Karpas-422 (cell line): ENCODE data around the gene FMO4. TPM values are rescaled to one million over a fixed set of nuclear protein-coding genes. Genes with fewer than 3 reads are reported as not detected.
A peak's percentile ranks its signal among the peaks of the same experiment; 100 is the strongest.
"Not testable (repeated sequence)": the region's sequence is repeated elsewhere in the genome, so short reads cannot be mapped to it uniquely, and the experiment has no call there.

Source experiments
- DNase-seq: peaks from one replicate; pipeline ENCODE4 v3.0.0-alpha.2; 2015
- H2AFZ ChIP-seq: fragments of 200-600 bp; sonication (generic); 2 replicates; pipeline ENCODE4 v1.6.1; 2014; ENCODE audit warnings: antibody characterized with exemption, low read length, mixed read lengths
- H3K27ac ChIP-seq: fragments of 200-600 bp; sonication (generic); 2 replicates; pipeline ENCODE4 v1.5.1; 2014; ENCODE audit warnings: mild to moderate bottlenecking, low read length, moderate library complexity
- H3K27me3 ChIP-seq: fragments of 200-600 bp; sonication (generic); 2 replicates; pipeline ENCODE4 v1.6.1; 2014; ENCODE audit warnings: low read length, mixed read lengths
- H3K36me3 ChIP-seq: fragments of 200-600 bp; sonication (generic); 2 replicates; pipeline ENCODE4 v1.6.1; 2014; ENCODE audit warnings: low read length, mixed read lengths; ENCODE audit not compliant: insufficient read depth
- H3K4me1 ChIP-seq: fragments of 200-600 bp; sonication (generic); 2 replicates; pipeline ENCODE4 v1.6.1; 2014; ENCODE audit warnings: mild to moderate bottlenecking, low read length, mixed read lengths
- H3K4me2 ChIP-seq: fragments of 200-600 bp; sonication (generic); 2 replicates; pipeline ENCODE4 v1.6.1; 2014; ENCODE audit warnings: low read length, low read depth, mild to moderate bottlenecking; ENCODE audit not compliant: poor library complexity, severe bottlenecking
- H3K4me3 ChIP-seq: fragments of 200-600 bp; sonication (generic); 2 replicates; pipeline ENCODE4 v1.5.1; 2014; ENCODE audit warnings: mild to moderate bottlenecking, antibody characterized with exemption, low read length, mixed read lengths
- H3K79me2 ChIP-seq: fragments of 200-600 bp; sonication (generic); 2 replicates; pipeline ENCODE4 v1.6.1; 2014; ENCODE audit warnings: mild to moderate bottlenecking, low read length, mixed read lengths
- H3K9ac ChIP-seq: fragments of 200-600 bp; sonication (generic); 2 replicates; pipeline ENCODE4 v1.6.0; 2014; ENCODE audit warnings: low read length
- H3K9me2 ChIP-seq: fragments of 200-600 bp; sonication (generic), shearing (Covaris generic); replicated peaks from 2 replicates; pipeline ENCODE4 v1.6.0; 2014; ENCODE audit warnings: mild to moderate bottlenecking, low read length, moderate library complexity; ENCODE audit not compliant: insufficient read depth
- H3K9me3 ChIP-seq: fragments of 300-700, 200-600 bp; sonication (generic); 2 replicates; pipeline ENCODE4 v1.6.1; 2014; ENCODE audit warnings: low read length, mixed read lengths
- H4K20me1 ChIP-seq: fragments of 200-600 bp; sonication (generic); 2 replicates; pipeline ENCODE4 v1.6.1; 2014; ENCODE audit warnings: mild to moderate bottlenecking, antibody characterized with exemption, low read length, low read depth; ENCODE audit not compliant: insufficient read depth
- total RNA-seq: library from RNA; depleted of rRNA; stranded (reverse); fragments of >200 nt; shearing (Covaris generic); gene quantifications from 2 replicates; pipeline ENCODE4 v1.2.3, GENCODE V29; 2014; ENCODE audit warnings: low replicate concordance

Gene FMO4
- total RNA-seq, 1 experiment from 2014 or later: 4.6 TPM

GRCh38 chr1:171280599-171280998, 33.4 kb upstream of the FMO4 start:
- H2AFZ ChIP-seq: no peak overlapping the region
- H3K9me2 ChIP-seq: no peaks in the 10 kb centered on the region
- H3K9ac ChIP-seq: no peak overlapping the region
- H3K4me3 ChIP-seq: no peak overlapping the region
- no peak for DNase-seq
- no peak overlapping the region for H3K4me2 ChIP-seq
- H3K4me1 ChIP-seq: peaks cover 3% of the 10 kb centered on the region; the same call in 1 of the 2 replicates
- no peak overlapping the region for H3K27ac ChIP-seq
- no peaks in the 10 kb centered on the region for H3K79me2 ChIP-seq
- no peaks in the 10 kb centered on the region for H3K36me3 ChIP-seq
- no peaks in the 10 kb centered on the region for H3K27me3 ChIP-seq
- no peaks in the 10 kb centered on the region for H3K9me3 ChIP-seq
- H4K20me1 ChIP-seq: no peaks in the 10 kb centered on the region

- Histone ChIP-seq H3K9ac (no peak overlapping the region), H3K79me2 (no peaks in the 10 kb centered on the region), H4K20me1 (no peaks in the 10 kb centered on the region), H3K27me3 (no peaks in the 10 kb centered on the region), H3K9me2 (no peaks in the 10 kb centered on the region), H3K9me3 (no peaks in the 10 kb centered on the region), H2AFZ (no peak overlapping the region), H3K27ac (no peak overlapping the region), H3K36me3 (no peaks in the 10 kb centered on the region), H3K4me3 (no peak overlapping the region), H3K4me2 (no peak overlapping the region), H3K4me1 (no peaks in the 10 kb centered on the region)
- no peak for DNase-seq
These were observed 27.8 kb upstream of the FMO4 start for GRCh38 chr1:171286032-171286705.

GRCh38 chr1:171290621-171291020, 23.4 kb upstream of the FMO4 start:
- Histone ChIP-seq H3K9me3 (no peaks in the 10 kb centered on the region), H3K4me2 (no peak overlapping the region), H2AFZ (no peak overlapping the region), H3K4me3 (no peak overlapping the region), H3K79me2 (no peaks in the 10 kb centered on the region), H3K27me3 (no peaks in the 10 kb centered on the region), H4K20me1 (no peaks in the 10 kb centered on the region), H3K4me1 (peaks cover 3% of the 10 kb centered on the region; the same call in 1 of the 2 replicates), H3K9me2 (no peaks in the 10 kb centered on the region), H3K36me3 (no peaks in the 10 kb centered on the region), H3K9ac (no peak overlapping the region), H3K27ac (no peak overlapping the region)
- DNase-seq: no peak

- DNase-seq: no peak
These were observed 21.2 kb upstream of the FMO4 start for GRCh38 chr1:171292799-171293198.

GRCh38 chr1:171295383-171295782, 18.6 kb upstream of the FMO4 start:
- not testable (repeated sequence) for H2AFZ ChIP-seq, H3K9me2 ChIP-seq, H3K36me3 ChIP-seq, H3K27ac ChIP-seq, H4K20me1 ChIP-seq, H3K4me3 ChIP-seq, DNase-seq, H3K27me3 ChIP-seq, H3K4me2 ChIP-seq, H3K9ac ChIP-seq, H3K79me2 ChIP-seq
- Histone ChIP-seq H3K9me3 (peaks cover 13% of the 10 kb centered on the region), H3K4me1 (peaks cover 14% of the 10 kb centered on the region)

More at GRCh38 chr1:171292799-171293198, 21.2 kb upstream of the FMO4 start:
- Histone ChIP-seq H2AFZ (no peak overlapping the region), H4K20me1 (no peaks in the 10 kb centered on the region), H3K4me3 (no peak overlapping the region), H3K79me2 (no peaks in the 10 kb centered on the region), H3K9me2 (no peaks in the 10 kb centered on the region), H3K9me3 (no peaks in the 10 kb centered on the region; the same call in 1 of the 2 replicates), H3K4me1 (peaks cover 14% of the 10 kb centered on the region), H3K36me3 (no peaks in the 10 kb centered on the region), H3K9ac (no peak overlapping the region), H3K27ac (no peak overlapping the region), H3K4me2 (no peak overlapping the region), H3K27me3 (no peaks in the 10 kb centered on the region)

- H3K9ac ChIP-seq: no peak overlapping the region
- no peak overlapping the region for H3K4me3 ChIP-seq
- peaks cover 14% of the 10 kb centered on the region for H3K4me1 ChIP-seq
These were observed 18.2 kb upstream of the FMO4 start for GRCh38 chr1:171295821-171296220.

DNA sequence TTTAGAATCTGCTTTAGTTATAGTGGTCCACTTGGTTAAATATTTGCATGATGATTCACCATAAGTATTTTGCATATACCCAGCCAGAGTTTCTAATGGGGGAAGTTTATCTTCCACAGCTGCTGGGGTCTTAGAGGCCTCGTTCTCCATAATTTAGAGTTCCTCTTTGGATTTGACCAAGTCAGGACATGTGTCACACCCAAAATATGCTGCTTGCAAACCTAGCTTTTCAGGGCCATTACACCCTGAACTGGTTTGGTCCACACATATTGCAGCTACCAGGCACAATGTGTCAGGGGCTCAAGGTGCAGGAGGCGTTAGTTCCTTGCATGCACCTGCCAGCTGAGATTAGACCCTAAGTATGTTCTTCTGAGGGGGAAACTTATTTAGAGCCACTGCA, 17.1 kb upstream of the FMO4 start:
- peak overlapping the region; percentile 28 for H3K4me2 ChIP-seq
- peaks cover 14% of the 10 kb centered on the region for H3K4me1 ChIP-seq
- H3K27ac ChIP-seq: no peak overlapping the region
- H3K36me3 ChIP-seq: no peaks in the 10 kb centered on the region
- no peaks in the 10 kb centered on the region for H4K20me1 ChIP-seq
- H3K9me2 ChIP-seq: no peaks in the 10 kb centered on the region
- H3K9me3 ChIP-seq: peaks cover 23% of the 10 kb centered on the region
- peaks cover 2% of the 10 kb centered on the region; the same call in 1 of the 2 replicates for H3K27me3 ChIP-seq
- H3K79me2 ChIP-seq: no peaks in the 10 kb centered on the region
- no peak for DNase-seq
- H3K4me3 ChIP-seq: no peak overlapping the region
- H2AFZ ChIP-seq: no peak overlapping the region
- H3K9ac ChIP-seq: no peak overlapping the region

More at GRCh38 chr1:171295821-171296220, 18.2 kb upstream of the FMO4 start:
- Histone ChIP-seq H3K9me2 (no peaks in the 10 kb centered on the region), H3K27me3 (peaks cover 2% of the 10 kb centered on the region; the same call in 1 of the 2 replicates), H3K9me3 (peaks cover 16% of the 10 kb centered on the region), H3K27ac (no peak overlapping the region), H4K20me1 (no peaks in the 10 kb centered on the region), H3K4me2 (no peak overlapping the region), H2AFZ (no peak overlapping the region), H3K36me3 (no peaks in the 10 kb centered on the region), H3K79me2 (no peaks in the 10 kb centered on the region)
- no peak for DNase-seq

DNA sequence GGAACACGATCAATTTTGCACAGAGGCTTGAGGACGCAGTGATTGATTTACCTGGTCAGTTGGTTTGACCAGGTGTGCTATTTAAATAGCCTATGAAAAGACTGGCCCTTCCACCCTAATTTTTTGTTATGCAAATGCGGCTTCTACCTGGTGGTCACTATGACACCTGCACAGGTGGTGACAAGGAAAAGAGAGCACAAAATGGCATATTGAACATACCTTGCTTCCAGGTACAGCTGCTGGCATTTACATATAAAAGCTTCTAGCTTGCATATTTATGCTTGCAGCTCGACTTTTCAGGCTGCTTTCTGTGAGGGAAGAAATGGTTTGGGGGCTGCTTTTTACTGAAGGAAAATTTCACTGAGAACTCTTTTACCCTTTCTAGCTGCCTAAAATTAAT, 15.3 kb upstream of the FMO4 start:
- Histone ChIP-seq H3K79me2 (no peaks in the 10 kb centered on the region), H3K9me3 (peaks cover 23% of the 10 kb centered on the region), H2AFZ (no peak overlapping the region), H3K36me3 (no peaks in the 10 kb centered on the region), H3K4me3 (no peak overlapping the region), H3K9me2 (no peaks in the 10 kb centered on the region), H3K27ac (no peak overlapping the region), H3K4me1 (peaks cover 14% of the 10 kb centered on the region), H4K20me1 (no peaks in the 10 kb centered on the region), H3K9ac (no peak overlapping the region), H3K27me3 (peaks cover 2% of the 10 kb centered on the region; the same call in 1 of the 2 replicates), H3K4me2 (no peak overlapping the region)
- no peak for DNase-seq
